Activated T-cell treated with anti-CD3 and anti-CD28 coated beads, Interleukin-2, amount 50 U/mL, for 1 hour (primary cell): Measurements from ENCODE around the gene KLK11.
A peak's percentile ranks its signal among the peaks of the same experiment; 100 is the strongest.

ENCODE experiments used
- DNase-seq: peaks from one replicate; pipeline ENCODE4 v3.0.0-alpha.2; 2020

The KLK11 gene

DNA sequence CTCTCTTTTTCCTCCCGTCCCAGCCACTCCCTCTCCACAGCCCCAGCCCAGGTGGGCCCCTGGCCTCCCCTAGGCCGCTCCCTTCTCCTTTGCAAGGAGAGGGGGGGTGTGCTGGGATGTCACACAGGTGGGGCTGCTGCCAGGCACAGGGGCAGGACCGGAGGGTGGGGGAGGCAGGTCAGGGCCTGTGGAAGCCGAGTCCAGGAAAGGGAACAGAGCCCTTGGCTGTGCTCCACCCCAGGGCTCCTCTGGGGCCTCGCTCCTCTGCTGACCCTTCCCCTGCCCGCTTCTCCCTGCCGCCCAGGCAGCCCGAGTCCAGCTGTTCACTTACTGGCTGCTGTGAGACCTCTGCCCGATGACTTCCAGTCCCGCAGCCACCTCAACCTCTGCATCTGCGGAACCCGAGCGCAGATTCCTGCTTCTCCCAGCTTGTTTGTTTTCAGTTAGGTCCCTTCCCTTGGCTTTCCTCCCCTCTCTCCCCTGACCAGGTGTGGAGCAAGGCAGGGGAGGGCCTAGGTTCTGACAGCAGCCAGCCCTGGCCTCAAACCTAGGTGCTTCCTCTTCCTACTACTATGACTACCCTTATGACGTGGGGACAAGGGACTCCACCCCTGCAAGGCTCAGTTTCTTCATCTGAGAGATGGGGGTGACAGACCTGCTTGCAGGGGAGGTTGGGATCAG, 850 bp upstream of the KLK11 start:
- DNase-seq, result no peak

DNA sequence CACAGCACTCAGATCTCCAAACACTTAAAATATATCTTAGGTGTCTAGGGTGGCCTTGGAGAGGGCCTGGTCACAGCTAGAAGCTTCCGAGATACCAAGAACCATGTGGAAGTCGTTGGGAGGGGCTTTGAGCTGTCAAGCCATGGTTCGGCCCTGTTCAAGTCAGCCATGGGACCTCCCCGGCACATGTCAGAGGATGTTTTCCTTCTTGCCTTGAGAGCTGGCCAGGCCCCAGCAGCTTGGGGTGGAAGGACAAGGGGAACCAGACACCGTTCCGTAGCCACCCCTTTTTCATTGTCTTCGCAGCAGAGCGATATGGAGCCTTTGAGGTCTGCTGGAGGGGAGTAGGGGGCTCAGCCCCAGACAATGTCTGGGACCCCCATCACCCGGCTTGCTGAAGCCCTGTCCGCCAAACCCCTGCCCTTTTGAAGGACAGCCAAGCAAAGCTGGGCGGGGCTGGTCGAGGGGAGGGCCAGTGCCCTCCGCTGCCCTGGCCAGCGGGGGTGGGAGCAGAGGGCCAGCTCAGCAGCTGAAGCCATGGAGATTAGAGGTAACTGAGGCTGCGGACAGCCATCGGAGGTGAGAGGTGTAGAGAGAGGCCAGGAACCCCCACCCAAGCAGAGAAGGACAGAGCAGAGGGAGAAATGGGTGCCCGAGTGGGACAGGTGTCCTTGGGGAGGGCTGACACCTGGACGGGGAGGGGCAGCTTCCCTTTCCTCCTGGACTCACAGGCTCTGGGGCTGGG, 435 bp downstream of the KLK11 start:
- DNase-seq, result no peak

DNA sequence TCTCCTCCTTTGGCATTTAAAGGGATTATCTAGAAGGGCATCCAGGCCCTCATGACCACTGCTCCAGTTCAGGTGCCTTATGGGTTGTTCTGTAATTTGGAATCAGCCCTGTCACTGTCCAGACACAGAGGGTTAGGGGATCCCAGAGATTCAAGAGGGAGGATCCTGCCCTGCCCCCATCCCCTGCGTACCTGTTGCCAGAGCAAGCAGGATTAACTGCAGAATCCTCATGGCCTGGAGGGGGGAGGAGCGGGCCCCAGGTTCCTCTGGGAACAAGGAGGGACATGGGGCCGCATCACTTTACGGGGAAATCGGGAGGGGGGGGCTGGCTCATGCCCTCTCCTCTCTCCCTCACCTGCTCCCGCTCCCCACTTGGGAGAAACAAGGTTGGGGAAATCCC, 1.0 kb downstream of the KLK11 start:
- DNase-seq, result no peak

GRCh38 chr19:51024924-51025323, 1.5 kb downstream of the KLK11 start:
- no peak for DNase-seq

DNA sequence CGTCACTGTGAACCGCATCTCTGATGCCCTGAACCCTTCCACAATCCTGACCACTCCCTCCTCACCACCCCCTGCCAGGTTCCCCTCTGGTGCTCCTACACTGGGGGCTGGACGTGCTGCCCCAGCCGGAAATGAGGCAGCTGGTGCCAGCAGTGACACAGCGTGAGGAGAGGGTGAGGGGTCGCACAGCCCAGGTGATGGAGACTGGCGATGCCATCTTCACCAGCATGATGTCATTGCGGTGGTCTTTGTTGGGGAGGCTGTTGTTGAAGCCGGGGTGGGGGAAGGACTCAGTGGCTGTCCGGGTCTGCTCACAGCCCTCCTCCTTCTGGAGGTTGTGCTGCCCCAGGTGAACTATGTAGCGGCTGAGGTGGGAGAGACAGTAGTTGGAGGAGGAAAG, 2.5 kb downstream of the KLK11 start:
- no peak for DNase-seq

DNA sequence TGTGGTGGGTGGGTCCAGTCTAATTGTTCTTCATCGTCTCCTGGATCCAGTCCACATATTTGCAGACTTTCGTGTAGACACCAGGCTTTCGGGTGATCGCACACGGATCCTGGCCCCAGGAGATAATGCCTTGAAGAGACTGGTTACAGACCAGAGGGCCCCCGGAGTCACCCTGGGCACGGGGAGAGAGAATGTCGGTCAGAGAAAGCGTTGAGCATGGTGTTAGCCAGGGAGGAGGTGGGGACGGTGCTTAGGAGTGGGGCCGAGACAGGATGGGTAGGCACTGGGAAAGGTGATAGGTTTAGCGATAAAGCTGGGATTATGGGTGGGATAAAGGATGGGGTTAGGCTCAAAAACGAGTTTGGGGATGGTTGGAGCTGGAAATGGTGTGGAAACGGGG, 3.9 kb downstream of the KLK11 start:
- DNase-seq, result no peak

GRCh38 chr19:51020988-51021651, 5.3 kb downstream of the KLK11 start:
- no peak for DNase-seq

DNA sequence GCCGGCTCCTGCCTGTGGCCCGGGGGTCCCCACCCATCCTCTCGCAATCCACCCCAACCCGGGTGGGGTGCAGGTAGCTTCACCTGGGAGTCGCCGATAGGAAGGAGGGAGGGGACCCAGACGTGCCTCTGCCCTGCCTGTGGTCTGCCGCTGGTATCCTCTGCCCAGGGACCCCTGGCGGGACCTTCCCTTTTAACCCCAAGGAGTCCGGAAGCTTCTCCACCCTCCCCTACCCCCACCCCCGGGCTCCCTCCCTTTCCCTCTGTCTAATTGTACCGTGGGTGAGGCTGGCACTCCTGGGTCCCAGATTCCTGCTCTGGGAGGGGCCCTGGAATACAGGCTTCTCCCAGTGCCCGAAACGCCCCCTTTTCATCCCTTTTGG, 6.9 kb downstream of the KLK11 start, which contains the start of gene KLK10:
TSS of gene KLK10 (minus strand) at position 166 of the 382 bp plus-strand sequence. CDS start 579 bp downstream, outside the sequence.
- DNase-seq, result no peak

DNA sequence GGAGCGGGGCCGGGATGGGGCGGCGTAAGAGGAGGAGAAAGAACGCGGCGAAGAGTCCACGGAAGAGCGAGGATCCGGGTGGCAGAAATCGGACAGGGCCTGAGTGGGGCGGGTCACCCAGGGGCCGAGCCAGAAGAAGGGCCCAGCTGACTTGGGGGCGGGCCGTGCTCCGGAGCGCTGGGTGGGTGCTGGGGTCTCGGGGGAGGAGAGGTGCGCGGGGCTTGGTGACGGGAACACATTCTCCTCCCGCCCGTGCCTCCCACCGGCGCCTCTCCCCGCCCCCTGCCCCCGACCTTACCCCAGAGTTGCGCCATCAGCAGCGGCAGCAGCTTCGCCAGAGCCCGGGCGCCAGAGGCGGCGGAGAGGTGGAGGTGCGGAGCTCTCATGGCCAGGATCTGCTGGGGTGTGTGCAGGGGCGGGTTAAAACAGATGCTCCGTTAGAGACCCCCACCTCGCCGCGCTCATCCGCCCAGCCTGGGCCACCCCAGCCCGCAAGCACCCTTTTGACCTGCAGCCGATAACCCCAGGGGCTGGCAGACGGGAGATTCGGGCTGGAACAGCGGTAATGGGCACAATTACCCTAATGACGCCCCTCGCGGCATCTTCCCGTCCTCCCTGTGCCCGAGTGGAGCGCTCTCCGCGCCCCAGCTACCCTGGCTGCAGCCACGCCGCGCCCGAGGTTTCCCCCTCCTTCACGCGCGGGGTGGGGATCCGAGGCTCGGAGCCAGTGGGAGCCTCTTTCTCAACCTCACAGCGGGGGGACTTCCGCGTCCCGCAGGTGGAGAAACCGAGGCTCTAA, 7.5 kb downstream of the KLK11 start:
- no peak for DNase-seq

GRCh38 chr19:51016798-51017683, 9.4 kb downstream of the KLK11 start:
- DNase-seq, result peak; percentile 51

- no peak for DNase-seq
Observed at GRCh38 chr19:51015691-51016267, 10.6 kb downstream of the KLK11 start.

- DNase-seq, result no peak
Observed at GRCh38 chr19:51014242-51014641, 12.2 kb downstream of the KLK11 start.

DNA sequence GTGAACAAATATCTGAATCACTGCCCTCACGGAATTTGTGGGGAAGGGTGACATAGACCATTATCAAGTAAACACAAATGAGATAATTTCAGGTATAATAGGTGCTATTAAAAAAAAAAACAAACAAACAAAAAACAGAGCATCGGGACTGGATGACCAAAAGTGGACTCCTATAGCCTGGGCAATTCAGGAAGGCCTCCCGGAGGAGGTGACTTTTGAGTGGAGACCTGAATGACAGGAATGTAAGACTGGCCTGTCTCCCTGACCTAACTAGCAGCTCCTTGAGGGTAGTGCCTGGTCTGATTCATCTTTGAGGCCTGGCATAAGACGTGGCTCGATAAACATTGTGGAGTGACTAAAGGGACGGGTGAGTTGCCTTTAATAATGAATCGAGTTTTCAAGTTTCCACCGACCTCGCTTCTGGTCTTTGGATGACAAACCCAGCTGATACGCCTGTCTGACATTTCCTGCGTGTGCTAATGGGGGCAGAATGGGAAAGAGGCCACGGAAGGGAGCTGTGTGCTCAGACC, 13.7 kb downstream of the KLK11 start:
- DNase-seq, result no peak

DNA sequence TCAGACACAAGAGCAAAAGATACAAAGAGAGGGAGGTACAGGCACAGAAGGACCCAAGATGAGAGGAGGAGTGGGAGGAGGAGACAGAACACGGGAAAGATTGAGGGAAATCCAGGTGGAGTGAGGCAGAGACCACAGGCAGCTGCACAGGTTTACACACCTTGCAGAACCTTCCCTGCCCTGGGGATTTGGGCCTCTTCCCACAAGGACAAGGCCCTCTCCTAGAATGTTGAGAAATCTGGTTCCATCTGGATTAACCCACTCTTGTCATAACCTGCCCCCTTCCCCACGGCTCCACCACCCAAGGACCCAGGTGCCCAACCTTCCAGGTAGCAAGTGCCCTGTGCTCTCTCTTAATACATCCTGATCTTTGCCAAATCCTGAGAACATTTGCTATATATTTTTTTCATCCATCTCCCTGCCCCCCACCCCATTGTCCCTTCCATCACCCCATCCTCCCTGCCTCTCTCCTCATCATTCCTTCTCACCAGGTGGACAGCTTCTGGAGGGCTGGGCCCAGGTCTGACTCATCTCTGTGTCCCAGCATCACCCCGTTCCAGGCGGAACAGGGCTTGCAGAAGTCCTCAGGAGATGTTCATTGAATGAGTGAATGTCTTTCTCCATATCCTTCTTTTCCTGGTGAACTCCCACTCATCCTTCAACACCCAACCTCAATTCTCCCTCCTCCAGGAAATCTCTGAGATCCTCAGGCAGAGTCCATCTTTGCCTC, 16.2 kb downstream of the KLK11 start:
- DNase-seq, result no peak

- DNase-seq, result no peak
Observed at GRCh38 chr19:51009061-51009891, 17.1 kb downstream of the KLK11 start.

- no peak for DNase-seq
Observed at GRCh38 chr19:51007488-51007887, 18.9 kb downstream of the KLK11 start.

DNA sequence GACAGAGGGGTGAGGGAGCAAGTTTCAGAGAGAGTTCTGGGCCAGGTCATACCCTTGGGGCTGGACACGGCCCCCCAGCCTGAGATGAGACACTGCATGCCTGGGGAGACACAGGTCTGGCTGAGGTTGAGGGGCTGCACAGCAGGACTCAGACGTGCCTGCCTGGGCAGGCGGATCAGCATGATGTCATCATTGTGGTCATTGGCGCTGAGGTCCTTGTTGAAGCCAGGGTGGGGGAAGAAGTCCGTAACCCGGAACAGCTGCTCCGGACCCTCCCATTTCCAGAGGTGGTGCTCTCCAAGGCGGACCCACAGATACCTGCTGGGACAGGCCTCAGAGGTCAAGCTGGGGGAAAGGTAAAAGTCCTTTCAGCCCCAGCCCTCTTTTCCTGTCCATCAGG, 20.0 kb downstream of the KLK11 start:
- DNase-seq, result no peak

GRCh38 chr19:51005248-51005647, 21.2 kb downstream of the KLK11 start:
- DNase-seq, result no peak

DNA sequence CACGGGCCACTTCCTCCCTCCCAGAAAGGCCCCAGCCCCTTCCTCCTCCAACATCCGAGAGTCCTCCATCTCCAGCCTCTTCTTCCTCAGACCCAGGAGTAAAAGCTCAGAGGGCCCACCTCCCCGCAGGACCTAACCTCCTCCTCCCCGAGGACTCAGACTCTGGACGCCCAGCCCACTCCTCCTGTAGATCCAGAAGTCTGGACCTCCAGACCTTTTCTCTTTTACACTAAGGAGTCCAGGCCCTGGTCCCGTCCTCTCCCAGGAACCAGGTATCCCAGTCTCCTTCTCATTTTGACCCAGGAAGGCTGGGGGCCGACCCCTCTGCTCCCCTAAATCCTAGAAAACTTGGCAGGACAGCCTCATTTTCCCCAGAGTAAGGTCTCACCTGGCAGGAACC, 23.1 kb downstream of the KLK11 start:
- DNase-seq, result no peak
